ENCODE measurements around the gene CEP192. TPM values are rescaled to one million over a fixed set of nuclear protein-coding genes. Genes with fewer than 3 reads are reported as not detected.

CEP192 gene
- total and polyA plus RNA-seq, 2 of the 13 experiments (the other 11 are each of a cell fraction or from before 2014, with no cell fraction given), result 15.3 to 24.7 TPM

DNA sequence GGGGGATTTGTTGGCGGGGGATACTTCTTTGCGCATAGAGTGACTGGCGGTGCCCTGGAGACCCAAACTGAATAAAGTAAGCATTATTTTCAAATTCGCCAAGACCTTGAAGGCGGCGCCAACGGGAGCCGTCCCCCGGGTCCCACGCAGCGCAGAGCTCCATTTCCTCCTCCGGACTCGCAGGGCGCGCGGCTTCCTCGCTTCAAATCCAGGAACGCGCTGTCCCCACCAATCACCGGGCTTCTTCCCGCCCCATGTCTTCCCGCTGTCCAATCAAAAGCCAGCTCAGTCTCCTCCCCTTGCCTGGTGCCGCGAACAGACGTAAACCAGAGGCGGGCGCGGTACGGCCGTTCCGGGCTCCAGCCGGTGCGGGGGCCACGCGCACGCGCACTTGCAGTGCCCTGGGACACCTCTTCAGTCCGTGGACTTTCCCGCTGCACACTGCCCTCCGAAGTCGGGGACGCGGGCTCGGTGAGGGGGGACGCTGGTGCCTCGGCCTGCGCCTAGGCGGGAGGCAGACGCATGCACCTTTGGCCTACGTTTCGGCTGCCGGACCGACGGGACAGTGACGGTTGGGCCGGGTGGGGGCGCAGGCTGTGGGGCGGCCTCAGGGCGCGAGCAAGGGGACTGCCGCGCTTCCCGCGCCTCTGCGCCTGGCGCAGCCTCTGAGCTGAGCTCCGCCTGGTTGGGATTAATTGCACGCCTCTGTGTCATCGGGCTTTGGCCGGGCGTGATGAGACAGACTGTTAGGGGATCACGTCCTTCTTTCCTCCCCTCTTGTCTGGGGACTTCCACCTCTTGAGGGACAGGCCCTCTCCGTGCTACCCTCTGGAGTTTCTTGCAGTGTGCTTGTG, at the start of gene CEP192 (continued):
- TF ChIP-seq, protein P1, sequence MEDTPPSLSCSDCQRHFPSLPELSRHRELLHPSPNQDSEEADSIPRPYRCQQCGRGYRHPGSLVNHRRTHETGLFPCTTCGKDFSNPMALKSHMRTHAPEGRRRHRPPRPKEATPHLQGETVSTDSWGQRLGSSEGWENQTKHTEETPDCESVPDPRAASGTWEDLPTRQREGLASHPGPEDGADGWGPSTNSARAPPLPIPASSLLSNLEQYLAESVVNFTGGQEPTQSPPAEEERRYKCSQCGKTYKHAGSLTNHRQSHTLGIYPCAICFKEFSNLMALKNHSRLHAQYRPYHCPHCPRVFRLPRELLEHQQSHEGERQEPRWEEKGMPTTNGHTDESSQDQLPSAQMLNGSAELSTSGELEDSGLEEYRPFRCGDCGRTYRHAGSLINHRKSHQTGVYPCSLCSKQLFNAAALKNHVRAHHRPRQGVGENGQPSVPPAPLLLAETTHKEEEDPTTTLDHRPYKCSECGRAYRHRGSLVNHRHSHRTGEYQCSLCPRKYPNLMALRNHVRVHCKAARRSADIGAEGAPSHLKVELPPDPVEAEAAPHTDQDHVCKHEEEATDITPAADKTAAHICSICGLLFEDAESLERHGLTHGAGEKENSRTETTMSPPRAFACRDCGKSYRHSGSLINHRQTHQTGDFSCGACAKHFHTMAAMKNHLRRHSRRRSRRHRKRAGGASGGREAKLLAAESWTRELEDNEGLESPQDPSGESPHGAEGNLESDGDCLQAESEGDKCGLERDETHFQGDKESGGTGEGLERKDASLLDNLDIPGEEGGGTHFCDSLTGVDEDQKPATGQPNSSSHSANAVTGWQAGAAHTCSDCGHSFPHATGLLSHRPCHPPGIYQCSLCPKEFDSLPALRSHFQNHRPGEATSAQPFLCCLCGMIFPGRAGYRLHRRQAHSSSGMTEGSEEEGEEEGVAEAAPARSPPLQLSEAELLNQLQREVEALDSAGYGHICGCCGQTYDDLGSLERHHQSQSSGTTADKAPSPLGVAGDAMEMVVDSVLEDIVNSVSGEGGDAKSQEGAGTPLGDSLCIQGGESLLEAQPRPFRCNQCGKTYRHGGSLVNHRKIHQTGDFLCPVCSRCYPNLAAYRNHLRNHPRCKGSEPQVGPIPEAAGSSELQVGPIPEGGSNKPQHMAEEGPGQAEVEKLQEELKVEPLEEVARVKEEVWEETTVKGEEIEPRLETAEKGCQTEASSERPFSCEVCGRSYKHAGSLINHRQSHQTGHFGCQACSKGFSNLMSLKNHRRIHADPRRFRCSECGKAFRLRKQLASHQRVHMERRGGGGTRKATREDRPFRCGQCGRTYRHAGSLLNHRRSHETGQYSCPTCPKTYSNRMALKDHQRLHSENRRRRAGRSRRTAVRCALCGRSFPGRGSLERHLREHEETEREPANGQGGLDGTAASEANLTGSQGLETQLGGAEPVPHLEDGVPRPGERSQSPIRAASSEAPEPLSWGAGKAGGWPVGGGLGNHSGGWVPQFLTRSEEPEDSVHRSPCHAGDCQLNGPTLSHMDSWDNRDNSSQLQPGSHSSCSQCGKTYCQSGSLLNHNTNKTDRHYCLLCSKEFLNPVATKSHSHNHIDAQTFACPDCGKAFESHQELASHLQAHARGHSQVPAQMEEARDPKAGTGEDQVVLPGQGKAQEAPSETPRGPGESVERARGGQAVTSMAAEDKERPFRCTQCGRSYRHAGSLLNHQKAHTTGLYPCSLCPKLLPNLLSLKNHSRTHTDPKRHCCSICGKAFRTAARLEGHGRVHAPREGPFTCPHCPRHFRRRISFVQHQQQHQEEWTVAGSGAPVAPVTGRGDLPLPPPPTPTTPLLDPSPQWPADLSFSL (CRISPR knock-in tag; IDR thresholded peaks at IDR 0.05), result no peak
- TF ChIP-seq IKZF5 (CRISPR knock-in tag; IDR thresholded peaks at IDR 0.05) (peak; percentile 70; the same call in 1 of the 2 replicates), ZNF569 (CRISPR knock-in tag; IDR thresholded peaks at IDR 0.05; ENCODE audit: borderline replicate concordance) (no peak), SMARCC2 (IDR thresholded peaks at IDR 0.05) (no peak), POLR2AphosphoS2 (IDR thresholded peaks at IDR 0.05; ENCODE audit: low read depth, low read length) (no peak), ZNF207 (IDR thresholded peaks at IDR 0.05; ENCODE audit: borderline replicate concordance) (no peak), JDP2 (CRISPR knock-in tag; IDR thresholded peaks at IDR 0.05; ENCODE audit: borderline replicate concordance) (no peak), MTF1 (CRISPR knock-in tag; IDR thresholded peaks at IDR 0.05) (peak; percentile 97), BCL6 (CRISPR knock-in tag; IDR thresholded peaks at IDR 0.05) (no peak), ZFP41 (CRISPR knock-in tag; IDR thresholded peaks at IDR 0.05; ENCODE audit: borderline replicate concordance) (no peak; the same call in 1 of the 2 replicates), MZF1 (CRISPR knock-in tag; IDR thresholded peaks at IDR 0.05; ENCODE audit: borderline replicate concordance) (peak; percentile 77), CBFB (CRISPR knock-in tag; IDR thresholded peaks at IDR 0.05) (peak; percentile 51; the same call in 1 of the 2 replicates), ZC3H13 (CRISPR knock-in tag; IDR thresholded peaks at IDR 0.05) (peak; percentile 89)
- TF ChIP-seq, protein P2, sequence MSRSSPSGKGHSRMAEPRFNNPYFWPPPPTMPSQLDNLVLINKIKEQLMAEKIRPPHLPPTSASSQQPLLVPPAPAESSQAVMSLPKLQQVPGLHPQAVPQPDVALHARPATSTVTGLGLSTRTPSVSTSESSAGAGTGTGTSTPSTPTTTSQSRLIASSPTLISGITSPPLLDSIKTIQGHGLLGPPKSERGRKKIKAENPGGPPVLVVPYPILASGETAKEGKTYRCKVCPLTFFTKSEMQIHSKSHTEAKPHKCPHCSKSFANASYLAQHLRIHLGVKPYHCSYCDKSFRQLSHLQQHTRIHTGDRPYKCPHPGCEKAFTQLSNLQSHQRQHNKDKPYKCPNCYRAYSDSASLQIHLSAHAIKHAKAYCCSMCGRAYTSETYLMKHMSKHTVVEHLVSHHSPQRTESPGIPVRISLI (CRISPR knock-in tag; IDR thresholded peaks at IDR 0.05; ENCODE audit: borderline replicate concordance), result peak; percentile 53; the same call in 1 of the 2 replicates
- TF ChIP-seq, protein P3, sequence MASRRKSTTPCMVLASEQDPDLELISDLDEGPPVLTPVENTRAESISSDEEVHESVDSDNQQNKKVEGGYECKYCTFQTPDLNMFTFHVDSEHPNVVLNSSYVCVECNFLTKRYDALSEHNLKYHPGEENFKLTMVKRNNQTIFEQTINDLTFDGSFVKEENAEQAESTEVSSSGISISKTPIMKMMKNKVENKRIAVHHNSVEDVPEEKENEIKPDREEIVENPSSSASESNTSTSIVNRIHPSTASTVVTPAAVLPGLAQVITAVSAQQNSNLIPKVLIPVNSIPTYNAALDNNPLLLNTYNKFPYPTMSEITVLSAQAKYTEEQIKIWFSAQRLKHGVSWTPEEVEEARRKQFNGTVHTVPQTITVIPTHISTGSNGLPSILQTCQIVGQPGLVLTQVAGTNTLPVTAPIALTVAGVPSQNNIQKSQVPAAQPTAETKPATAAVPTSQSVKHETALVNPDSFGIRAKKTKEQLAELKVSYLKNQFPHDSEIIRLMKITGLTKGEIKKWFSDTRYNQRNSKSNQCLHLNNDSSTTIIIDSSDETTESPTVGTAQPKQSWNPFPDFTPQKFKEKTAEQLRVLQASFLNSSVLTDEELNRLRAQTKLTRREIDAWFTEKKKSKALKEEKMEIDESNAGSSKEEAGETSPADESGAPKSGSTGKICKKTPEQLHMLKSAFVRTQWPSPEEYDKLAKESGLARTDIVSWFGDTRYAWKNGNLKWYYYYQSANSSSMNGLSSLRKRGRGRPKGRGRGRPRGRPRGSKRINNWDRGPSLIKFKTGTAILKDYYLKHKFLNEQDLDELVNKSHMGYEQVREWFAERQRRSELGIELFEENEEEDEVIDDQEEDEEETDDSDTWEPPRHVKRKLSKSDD (CRISPR knock-in tag; IDR thresholded peaks at IDR 0.05; ENCODE audit: low read depth), result peak; percentile 75
- TF ChIP-seq, protein P4, sequence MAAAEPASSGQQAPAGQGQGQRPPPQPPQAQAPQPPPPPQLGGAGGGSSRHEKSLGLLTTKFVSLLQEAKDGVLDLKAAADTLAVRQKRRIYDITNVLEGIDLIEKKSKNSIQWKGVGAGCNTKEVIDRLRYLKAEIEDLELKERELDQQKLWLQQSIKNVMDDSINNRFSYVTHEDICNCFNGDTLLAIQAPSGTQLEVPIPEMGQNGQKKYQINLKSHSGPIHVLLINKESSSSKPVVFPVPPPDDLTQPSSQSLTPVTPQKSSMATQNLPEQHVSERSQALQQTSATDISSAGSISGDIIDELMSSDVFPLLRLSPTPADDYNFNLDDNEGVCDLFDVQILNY (CRISPR knock-in tag; conservative IDR thresholded peaks at IDR 0.05), result peak; percentile 76

All from HepG2 (cell line).